Esophagus squamous epithelium (tissue), 5 donors: ENCODE data around the gene TRIM13. TPM values are rescaled to one million over a fixed set of nuclear protein-coding genes. Genes with fewer than 3 reads are reported as not detected.

Experiments
- DNase-seq: peaks from one replicate; lab custom pipeline; 2025; lab: John Stamatoyannopoulos, UW
- H3K27ac ChIP-seq, 4 donors: fragments of 200-600 bp; sonication (generic); one replicate each; pipeline ENCODE4 v1.5.1; 2016 to 2019; ENCODE audit warnings: mild to moderate bottlenecking in 1 of 4
- H3K27me3 ChIP-seq, 4 donors: fragments of 200-600 bp; sonication (generic); 1 replicate in 3 of 4; 2 replicates in 1 of 4; pipeline versions ENCODE4 v1.5.1 to v1.6.0; 2017 to 2021; ENCODE audit warnings: antibody characterized with exemption in 1 of 4
- H3K36me3 ChIP-seq, 3 donors: fragments of 200-600 bp; sonication (generic); one replicate each; pipeline ENCODE4 v1.5.1; 2016 to 2019
- H3K4me1 ChIP-seq, 3 donors: fragments of 200-600 bp; sonication (generic); one replicate each; pipeline ENCODE4 v1.5.1; 2017 to 2019
- H3K4me3 ChIP-seq, 4 donors: fragments of 200-600 bp; sonication (generic); 1 replicate in 3 of 4; 2 replicates in 1 of 4; pipeline ENCODE4 v1.5.1; 2016 to 2019; ENCODE audit warnings: mild to moderate bottlenecking in 2 of 4, moderate library complexity in 1 of 4
- H3K9me3 ChIP-seq, 3 donors: fragments of 200-600 bp; sonication (generic); one replicate each; pipeline ENCODE4 v1.5.1; 2016 to 2019
- POLR2A ChIP-seq, 4 donors: fragments of 450-650 bp; IDR thresholded peaks; one replicate each; pipeline ENCODE4 v1.6.1; 2017; ENCODE audit warnings: antibody characterized with exemption in 4 of 4, mild to moderate bottlenecking in 4 of 4, moderate library complexity in 3 of 4
- WGBS, 2 donors: methylation state at CpG; one replicate each; pipeline ENCODE4 v1.1.5; 2018; 5-methylcytosine and 5-hydroxymethylcytosine counted together
- intact Hi-C: fragments of 100-400 bp; cut with DNase I; formaldehyde crosslinking; loops from one replicate; pipeline ENCODE4 v1.15.0; 2022
- total RNA-seq, 4 donors: library from RNA; depleted of rRNA; stranded (reverse); fragments of >200 nt; gene quantifications; one replicate each; pipeline ENCODE4 v1.1.0, GENCODE V29; 2016
- TF ChIP-seq, protein P1 (sequence below), 6 experiments: fragments of 450-650 bp in 4 of 6; fragments of 200-600 bp in 2 of 6; sonication (generic) in 2 of 6; IDR thresholded peaks; one replicate each; pipeline ENCODE4 v1.5.1; 2016 to 2019; ENCODE audit warnings: antibody characterized with exemption in 6 of 6, mild to moderate bottlenecking in 4 of 6, moderate library complexity in 4 of 6
- donor health status: DM: yes; HTN: yes; CAD: no.

TRIM13 gene
- total RNA-seq, 4 donors from 2014 or later, result 22.8 to 28.8 (median 26.5) TPM

DNA sequence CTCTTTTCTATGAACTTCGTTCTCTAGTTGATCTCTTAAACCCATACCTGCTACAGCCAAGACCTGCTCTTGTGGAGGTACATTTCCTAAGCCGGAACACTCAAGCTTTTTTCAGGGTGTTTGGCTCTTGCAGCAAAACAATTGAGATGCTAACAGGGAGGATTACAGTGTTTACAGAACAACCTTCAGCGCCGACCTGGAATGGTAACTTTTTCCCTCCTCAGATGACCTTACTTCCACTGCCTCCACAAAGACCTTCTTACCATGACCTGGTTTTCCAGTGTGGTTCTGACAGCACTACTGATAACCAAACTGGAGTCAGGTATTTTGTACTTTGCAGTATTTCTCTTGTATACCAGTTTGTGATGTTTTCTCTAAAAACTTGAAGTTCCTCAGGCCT lies 18.9 kb downstream of the TRIM13 start:
- TF ChIP-seq POLR2A (IDR thresholded peaks at IDR 0.05), result no peak
- TF ChIP-seq, protein P1, sequence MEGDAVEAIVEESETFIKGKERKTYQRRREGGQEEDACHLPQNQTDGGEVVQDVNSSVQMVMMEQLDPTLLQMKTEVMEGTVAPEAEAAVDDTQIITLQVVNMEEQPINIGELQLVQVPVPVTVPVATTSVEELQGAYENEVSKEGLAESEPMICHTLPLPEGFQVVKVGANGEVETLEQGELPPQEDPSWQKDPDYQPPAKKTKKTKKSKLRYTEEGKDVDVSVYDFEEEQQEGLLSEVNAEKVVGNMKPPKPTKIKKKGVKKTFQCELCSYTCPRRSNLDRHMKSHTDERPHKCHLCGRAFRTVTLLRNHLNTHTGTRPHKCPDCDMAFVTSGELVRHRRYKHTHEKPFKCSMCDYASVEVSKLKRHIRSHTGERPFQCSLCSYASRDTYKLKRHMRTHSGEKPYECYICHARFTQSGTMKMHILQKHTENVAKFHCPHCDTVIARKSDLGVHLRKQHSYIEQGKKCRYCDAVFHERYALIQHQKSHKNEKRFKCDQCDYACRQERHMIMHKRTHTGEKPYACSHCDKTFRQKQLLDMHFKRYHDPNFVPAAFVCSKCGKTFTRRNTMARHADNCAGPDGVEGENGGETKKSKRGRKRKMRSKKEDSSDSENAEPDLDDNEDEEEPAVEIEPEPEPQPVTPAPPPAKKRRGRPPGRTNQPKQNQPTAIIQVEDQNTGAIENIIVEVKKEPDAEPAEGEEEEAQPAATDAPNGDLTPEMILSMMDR (IDR thresholded peaks at IDR 0.05), result no peak
- 69 to 73% methylated on average over 4 of the region's 4 CpGs for WGBS, 2 donors
- intact Hi-C loops, result no loop called here
- Histone ChIP-seq H3K27ac (peak overlapping the region in 1 of 4 donors; percentile 42), H3K36me3 (peaks cover 0 to 56% (median 0%) of the 10 kb centered on the region in 3 donors), H3K4me3 (no peak overlapping the region), H3K27me3 (no peaks in the 10 kb centered on the region), H3K9me3 (no peaks in the 10 kb centered on the region), H3K4me1 (peaks cover 0 to 11% (median 0%) of the 10 kb centered on the region in 3 donors)
- DNase-seq, result no peak

DNA sequence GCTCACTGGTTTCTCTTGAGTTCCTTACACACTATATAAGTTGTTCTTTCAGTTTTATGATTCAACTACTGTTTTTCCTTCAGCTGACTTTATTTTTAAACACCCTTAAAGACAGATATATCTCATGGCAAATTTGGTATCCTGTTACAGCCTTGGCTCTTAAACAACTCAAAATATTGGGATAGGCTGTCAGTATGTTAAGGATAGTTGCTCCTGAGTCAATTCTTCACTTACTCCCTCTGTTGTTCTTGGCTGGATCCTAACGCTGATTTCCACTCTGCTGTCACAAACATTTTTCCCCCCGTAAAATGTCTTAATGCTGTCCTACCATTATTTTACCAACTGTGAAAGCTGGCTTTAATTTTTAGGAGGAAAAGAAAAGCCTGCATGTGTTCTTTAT lies 19.6 kb downstream of the TRIM13 start:
- Histone ChIP-seq H3K27me3 (no peaks in the 10 kb centered on the region), H3K9me3 (no peaks in the 10 kb centered on the region), H3K36me3 (peaks cover 0 to 56% (median 6%) of the 10 kb centered on the region in 3 donors), H3K4me3 (no peak overlapping the region), H3K27ac (no peak overlapping the region), H3K4me1 (peaks cover 0 to 11% (median 0%) of the 10 kb centered on the region in 3 donors)
- no peak for DNase-seq
- TF ChIP-seq, protein P1 (IDR thresholded peaks at IDR 0.05), result no peak
- no peak for TF ChIP-seq POLR2A (IDR thresholded peaks at IDR 0.05)
- intact Hi-C loops, result no loop called here
- 66 to 69% methylated on average over 2 of the region's 2 CpGs for WGBS, 2 donors

DNA sequence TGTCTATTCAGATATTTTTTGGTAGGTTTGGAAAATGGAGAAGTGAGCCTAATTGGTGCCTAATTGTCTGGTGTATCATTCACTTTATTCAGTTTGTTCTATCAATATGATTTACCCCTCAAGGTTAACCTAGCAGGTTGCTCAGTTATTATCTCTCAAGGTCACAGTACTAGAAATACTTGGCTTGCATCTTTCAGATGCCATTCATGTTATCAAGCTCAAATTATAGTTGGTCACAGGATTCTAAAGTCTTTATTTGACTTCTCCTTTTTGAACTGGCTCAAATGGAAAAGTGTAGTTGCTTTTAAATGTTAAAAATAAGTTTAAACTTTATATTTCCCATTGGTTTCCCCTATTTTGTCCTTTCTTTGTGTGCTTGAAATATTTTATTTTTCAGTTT lies 21.0 kb downstream of the TRIM13 start:
- Histone ChIP-seq H3K4me1 (peaks cover 0 to 11% (median 0%) of the 10 kb centered on the region in 3 donors), H3K36me3 (peaks cover 0 to 55% (median 6%) of the 10 kb centered on the region in 3 donors)
- TF ChIP-seq, protein P1 (IDR thresholded peaks at IDR 0.05), result no peak
- no peak for TF ChIP-seq POLR2A (IDR thresholded peaks at IDR 0.05)

DNA sequence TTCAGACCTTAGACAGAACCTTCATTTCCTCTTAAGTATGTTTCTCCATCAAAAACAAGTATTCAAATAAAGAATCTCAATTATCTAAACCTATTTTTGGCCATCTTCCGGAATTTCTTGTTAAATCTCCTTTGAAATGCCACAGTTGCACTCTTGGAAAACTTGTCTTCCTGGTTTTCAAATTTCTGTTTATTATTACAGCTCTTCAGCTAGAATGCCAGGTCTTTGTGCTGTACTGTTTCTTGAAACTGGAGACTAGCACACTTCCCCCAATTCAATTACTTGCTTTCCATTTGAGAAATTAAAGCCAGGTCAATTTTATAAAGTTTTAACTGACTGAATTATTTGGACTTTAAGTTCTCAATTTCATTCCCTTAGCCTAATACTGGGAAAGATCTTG lies 28.6 kb downstream of the TRIM13 start:
- TF ChIP-seq POLR2A (IDR thresholded peaks at IDR 0.05), result no peak
- TF ChIP-seq, protein P1 (IDR thresholded peaks at IDR 0.05), result no peak
- H3K4me3 ChIP-seq, result no peak overlapping the region
- peaks cover 0 to 44% (median 6%) of the 10 kb centered on the region in 3 donors for H3K36me3 ChIP-seq
- no peak for DNase-seq
- WGBS, 2 donors, result 17 to 21% methylated on average over 1 of the region's 1 CpG
- no peaks in the 10 kb centered on the region for H3K9me3 ChIP-seq
- no peaks in the 10 kb centered on the region for H3K27me3 ChIP-seq
- intact Hi-C loops, result no loop called here
- H3K4me1 ChIP-seq, result peaks cover 0 to 14% (median 0%) of the 10 kb centered on the region in 3 donors
- H3K27ac ChIP-seq, result peak overlapping the region in 1 of 4 donors; percentile 12

More for the DNA sequence above, 21.0 kb downstream of the TRIM13 start:
- H3K27me3 ChIP-seq, result no peaks in the 10 kb centered on the region
- no peak overlapping the region for H3K4me3 ChIP-seq
- intact Hi-C loops, result no loop called here
- DNase-seq, result no peak
- no peak overlapping the region for H3K27ac ChIP-seq
- H3K9me3 ChIP-seq, result no peaks in the 10 kb centered on the region

DNA sequence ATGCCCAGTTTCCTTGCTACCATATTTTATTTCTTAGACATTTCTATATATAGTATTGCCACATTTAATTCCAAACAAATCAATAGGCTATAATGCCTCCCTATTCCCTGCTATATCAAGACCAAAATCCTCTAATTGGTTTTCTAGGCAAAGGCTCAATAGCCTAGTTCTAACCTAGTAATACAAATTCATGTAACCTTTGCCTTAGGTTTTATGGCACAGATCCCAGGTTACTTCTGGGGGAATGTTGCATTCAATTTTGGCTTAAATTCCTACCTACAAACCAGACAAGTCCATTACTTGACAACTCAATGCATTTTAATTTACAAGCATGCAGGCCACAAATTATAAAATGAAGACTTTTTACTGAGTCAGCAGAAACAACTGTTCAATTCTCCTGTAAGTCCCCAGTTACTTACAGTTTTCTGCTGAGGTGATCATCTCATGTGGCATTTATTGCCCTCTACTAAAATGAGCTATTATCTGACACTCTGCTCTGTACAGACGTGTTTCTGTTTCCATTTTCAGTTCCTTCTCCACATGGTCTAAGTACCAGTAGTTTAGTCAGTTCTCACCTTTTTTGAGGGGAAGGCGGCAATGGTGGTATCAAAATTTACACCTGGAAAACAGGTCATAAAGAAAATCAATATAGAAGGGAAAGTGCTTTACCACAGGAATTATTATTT lies 30.1 kb downstream of the TRIM13 start:
- peaks cover 0 to 29% (median 0%) of the 10 kb centered on the region in 3 donors for H3K36me3 ChIP-seq
- no peak overlapping the region for H3K27ac ChIP-seq
- no peaks in the 10 kb centered on the region for H3K9me3 ChIP-seq
- no peak overlapping the region for H3K4me3 ChIP-seq
- intact Hi-C loops, result no loop called here
- H3K27me3 ChIP-seq, result no peaks in the 10 kb centered on the region
- no peak for DNase-seq
- TF ChIP-seq, protein P1 (IDR thresholded peaks at IDR 0.05), result no peak
- TF ChIP-seq POLR2A (IDR thresholded peaks at IDR 0.05), result no peak
- WGBS, 2 donors, result 66 to 94% methylated on average over 2 of the region's 2 CpGs
- H3K4me1 ChIP-seq, result peaks cover 0 to 14% (median 0%) of the 10 kb centered on the region in 3 donors
